Natural killer cell (primary cell): ENCODE results near the gene PRKCD. TPM values are rescaled to one million over a fixed set of nuclear protein-coding genes. Genes with fewer than 3 reads are reported as not detected.

Experiments used
- ATAC-seq, 3 donors: fragments of 150-1000 bp in 2 of 3; fragments of 200-7000 bp in 1 of 3; cut with Tn5 transposase; 1 replicate in 1 of 3; 2 replicates in 2 of 3; pipeline ENCODE4 v1.10.0; 2021; ENCODE audit warnings: mild to moderate bottlenecking in 2 of 3, moderate library complexity in 2 of 3
- DNase-seq, 2 donors: peaks; one replicate each; pipeline versions ENCODE4 v3.0.0 to v3.0.0-alpha.2; 2013 to 2021; ENCODE audit warnings: mixed read lengths in 1 of 2
- H3K27ac ChIP-seq: one replicate; pipeline ENCODE4 v1.5.1; 2013; ENCODE audit warnings: mild to moderate bottlenecking, low read length
- H3K27me3 ChIP-seq: one replicate; pipeline ENCODE4 v1.6.1; 2013; ENCODE audit warnings: low read length; ENCODE audit not compliant: control insufficient read depth, insufficient read depth
- H3K36me3 ChIP-seq: one replicate; pipeline ENCODE4 v1.6.1; 2013; ENCODE audit warnings: low read length; ENCODE audit not compliant: control insufficient read depth, insufficient read depth
- H3K4me1 ChIP-seq: one replicate; pipeline ENCODE4 v1.6.1; 2013; ENCODE audit warnings: low read length; ENCODE audit not compliant: control insufficient read depth, insufficient read depth
- H3K4me3 ChIP-seq: one replicate; pipeline ENCODE4 v1.5.1; 2013; ENCODE audit warnings: low read length
- H3K9me3 ChIP-seq: one replicate; pipeline ENCODE4 v1.6.1; 2013; ENCODE audit warnings: low read length; ENCODE audit not compliant: control insufficient read depth, insufficient read depth
- H3K27ac Mint-ChIP-seq, 2 donors: one replicate each; pipeline ENCODE4 v1.8.0; 2022; ENCODE audit warnings: mild to moderate bottlenecking in 2 of 2, mixed read lengths in 2 of 2, moderate library complexity in 1 of 2
- H3K27me3 Mint-ChIP-seq, 2 donors: one replicate each; pipeline ENCODE4 v1.8.0; 2022; ENCODE audit warnings: low read depth in 2 of 2, mixed read lengths in 2 of 2
- H3K36me3 Mint-ChIP-seq: one replicate; pipeline ENCODE4 v1.8.0; 2022; ENCODE audit warnings: mixed read lengths
- H3K4me1 Mint-ChIP-seq, 2 donors: one replicate each; pipeline ENCODE4 v1.8.0; 2022; ENCODE audit warnings: mixed read lengths in 2 of 2
- H3K4me3 Mint-ChIP-seq: one replicate; pipeline ENCODE4 v1.8.0; 2022; ENCODE audit warnings: mild to moderate bottlenecking, moderate library complexity, mixed read lengths
- H3K9me3 Mint-ChIP-seq, 2 donors: one replicate each; pipeline ENCODE4 v1.8.0; 2022; ENCODE audit warnings: mixed read lengths in 2 of 2
- CTCF ChIP-seq: fragments of 200-600 bp; IDR thresholded peaks from one replicate; pipeline ENCODE4 v1.8.0; 2022; ENCODE audit warnings: antibody characterized with exemption
- WGBS: methylation state at CpG from one replicate; pipeline ENCODE4 v1.1.7; 2013; ENCODE audit warnings: missing lambda C conversion rate; ENCODE audit not compliant: insufficient coverage; 5-methylcytosine and 5-hydroxymethylcytosine counted together
- intact Hi-C: fragments of 100-400 bp; cut with micrococcal nuclease; formaldehyde crosslinking; loops from one replicate; pipeline ENCODE4 v1.14.2; 2022
- total RNA-seq, 4 donors: library from RNA; stranded (reverse); fragments of 120-200 nt in 1 of 4; gene quantifications; one replicate each; pipeline versions ENCODE4 v1.2.3 to v1.2.4, GENCODE V29; 2013 to 2022

PRKCD gene
- total RNA-seq, 3 donors from 2014 or later (not counting 1 experiment from before 2014, with no cell fraction given), result 31.7 to 60.0 (median 36.3) TPM

GRCh38 chr3:53221345-53221744 is 60.3 kb downstream of the PRKCD start:
- H3K27me3 Mint-ChIP-seq, result no peaks in the 10 kb centered on the region
- H3K4me1 Mint-ChIP-seq, result peaks cover 3 to 5% of the 10 kb centered on the region in 2 donors
- ATAC-seq, result no peak
- no peak for DNase-seq
- Histone ChIP-seq H3K27me3 (no peaks in the 10 kb centered on the region), H3K36me3 (peaks cover 21% of the 10 kb centered on the region), H3K4me1 (no peaks in the 10 kb centered on the region), H3K9me3 (no peaks in the 10 kb centered on the region), H3K27ac (no peak overlapping the region), H3K4me3 (no peak overlapping the region)
- no peak for TF ChIP-seq CTCF
- no peak overlapping the region for H3K4me3 Mint-ChIP-seq
- 100% methylated on average over 4 of the region's 4 CpGs for WGBS
- intact Hi-C loops, result no loop called here
- H3K27ac Mint-ChIP-seq, result no peak overlapping the region
- H3K9me3 Mint-ChIP-seq, result no peaks in the 10 kb centered on the region
- no peaks in the 10 kb centered on the region for H3K36me3 Mint-ChIP-seq

GRCh38 chr3:53221827-53222182 is 60.8 kb downstream of the PRKCD start:
- no peaks in the 10 kb centered on the region for H3K27me3 ChIP-seq
- no peaks in the 10 kb centered on the region for H3K36me3 Mint-ChIP-seq
- H3K4me3 ChIP-seq, result no peak overlapping the region
- peaks cover 26% of the 10 kb centered on the region for H3K36me3 ChIP-seq
- no peaks in the 10 kb centered on the region for H3K4me1 ChIP-seq
- H3K9me3 Mint-ChIP-seq, result no peaks in the 10 kb centered on the region
- DNase-seq, result no peak
- peaks cover 3 to 5% of the 10 kb centered on the region in 2 donors for H3K4me1 Mint-ChIP-seq
- no peaks in the 10 kb centered on the region for H3K27me3 Mint-ChIP-seq
- ATAC-seq, result no peak
- H3K27ac ChIP-seq, result no peak overlapping the region
- no peak overlapping the region for H3K27ac Mint-ChIP-seq
- WGBS, result 92% methylated on average over 3 of the region's 3 CpGs
- no peak overlapping the region for H3K4me3 Mint-ChIP-seq
- TF ChIP-seq CTCF, result no peak
- no peaks in the 10 kb centered on the region for H3K9me3 ChIP-seq
- intact Hi-C loops, result no loop called here

- peaks cover 3 to 5% of the 10 kb centered on the region in 2 donors for H3K4me1 Mint-ChIP-seq
- no peak overlapping the region for H3K27ac ChIP-seq
These were observed 61.3 kb downstream of the PRKCD start for GRCh38 chr3:53222183-53222901.

More at GRCh38 chr3:53222183-53222901, 61.3 kb downstream of the PRKCD start:
- 92% methylated on average over 10 of the region's 12 CpGs for WGBS
- no peaks in the 10 kb centered on the region for H3K9me3 Mint-ChIP-seq
- Histone ChIP-seq H3K36me3 (peaks cover 31% of the 10 kb centered on the region), H3K27me3 (no peaks in the 10 kb centered on the region), H3K4me3 (no peak overlapping the region), H3K9me3 (no peaks in the 10 kb centered on the region), H3K4me1 (no peaks in the 10 kb centered on the region)
- ATAC-seq (no peak), DNase-seq (no peak)
- no peak overlapping the region for H3K27ac Mint-ChIP-seq
- H3K27me3 Mint-ChIP-seq, result no peaks in the 10 kb centered on the region
- no peak for TF ChIP-seq CTCF
- H3K4me3 Mint-ChIP-seq, result no peak overlapping the region
- intact Hi-C loops, result no loop called here
- no peaks in the 10 kb centered on the region for H3K36me3 Mint-ChIP-seq
